Measurements from ENCODE around the gene EXOC6B. TPM values are rescaled to one million over a fixed set of nuclear protein-coding genes. Genes with fewer than 3 reads are reported as not detected.

EXOC6B gene
- total RNA-seq, 4 donors from 2014 or later: 21.0 to 57.7 (median 36.1) TPM

GRCh38 chr2:72129681-72130340 lies 696.0 kb downstream of the EXOC6B start:
- Histone ChIP-seq H3K27ac (no peak overlapping the region), H3K4me3 (no peak overlapping the region), H3K4me1 (peaks cover 0 to 23% (median 5%) of the 10 kb centered on the region in 3 donors), H3K9me3 (no peaks in the 10 kb centered on the region), H3K36me3 (peaks cover 0 to 24% (median 0%) of the 10 kb centered on the region in 3 donors), H3K27me3 (peaks cover 0 to 9% (median 0%) of the 10 kb centered on the region in 4 donors)
- DNase-seq: no peak
- WGBS, 2 donors: 66 to 68% methylated on average over 9 of the region's 9 CpGs
- no peak for TF ChIP-seq POLR2A (IDR thresholded peaks at IDR 0.05)
- TF ChIP-seq CTCF (IDR thresholded peaks at IDR 0.05): no peak
- intact Hi-C loops (cut with DNase I): no loop called here

DNA sequence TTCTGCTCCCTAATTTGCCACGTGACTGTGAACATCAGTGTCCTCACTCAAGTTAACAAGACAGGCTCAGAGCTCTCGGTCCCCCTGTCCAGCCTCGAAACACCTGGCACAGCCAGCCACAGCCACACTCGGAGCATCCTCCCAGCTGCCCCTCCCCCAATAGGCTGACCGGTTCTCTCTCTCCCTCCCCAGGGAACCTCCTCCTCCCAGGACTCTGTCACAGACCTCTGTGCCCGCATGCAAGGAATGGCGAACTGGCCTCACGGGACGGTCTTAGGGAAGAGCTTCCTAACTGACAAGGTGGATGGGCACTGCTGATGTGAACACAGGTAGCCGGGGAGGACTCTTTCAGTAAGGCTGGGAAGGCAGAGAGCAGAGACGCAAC lies 697.0 kb downstream of the EXOC6B start:
- Histone ChIP-seq H3K4me3 (no peak overlapping the region), H3K4me1 (peaks cover 0 to 23% (median 5%) of the 10 kb centered on the region in 3 donors), H3K36me3 (peaks cover 0 to 15% (median 0%) of the 10 kb centered on the region in 3 donors), H3K27me3 (peaks cover 0 to 9% (median 0%) of the 10 kb centered on the region in 4 donors), H3K9me3 (no peaks in the 10 kb centered on the region), H3K27ac (no peak overlapping the region)
- no peak for TF ChIP-seq POLR2A (IDR thresholded peaks at IDR 0.05)
- TF ChIP-seq CTCF (IDR thresholded peaks at IDR 0.05): no peak
- WGBS, 2 donors: 81 to 83% methylated on average over 2 to 8 of the region's 11 CpGs
- intact Hi-C loops (cut with DNase I): no loop called here
- no peak for DNase-seq

DNA sequence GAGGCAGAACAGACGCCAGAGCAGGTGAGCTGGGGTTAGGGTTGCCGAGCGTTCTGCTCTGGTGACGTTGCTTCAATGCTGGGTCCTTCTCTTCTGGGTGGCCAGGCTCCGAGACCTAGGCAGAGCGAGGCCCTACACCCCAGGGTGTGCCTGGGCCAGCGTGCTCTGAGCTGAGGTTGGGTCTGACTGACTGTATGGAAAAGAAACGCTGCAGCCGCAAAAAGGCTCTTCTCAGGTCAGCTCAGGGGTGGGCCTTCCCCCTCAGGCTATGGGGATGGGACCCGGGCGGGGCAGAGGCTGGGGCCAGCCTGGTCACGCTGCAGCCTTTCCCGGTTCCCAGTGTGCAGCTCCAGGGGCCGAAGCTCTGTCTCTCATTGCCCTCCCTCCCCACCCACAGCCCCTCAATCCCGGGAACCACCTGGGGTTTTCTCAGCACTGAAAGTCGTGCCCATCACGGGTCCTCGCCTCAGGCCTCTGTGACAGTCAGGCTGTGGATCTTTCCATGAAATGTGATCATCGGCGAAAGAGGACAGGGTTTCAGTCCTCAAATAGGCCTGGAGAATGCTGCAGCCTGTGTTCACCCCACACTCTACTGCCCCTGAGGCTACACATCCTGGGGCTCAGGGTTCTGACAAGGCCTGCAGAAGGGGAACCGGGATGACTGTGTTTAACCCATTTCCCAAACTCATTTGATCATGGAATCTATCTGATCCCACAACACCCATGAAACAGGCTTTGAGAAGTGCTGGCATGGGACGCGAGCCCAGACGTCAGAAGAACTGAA lies 697.6 kb downstream of the EXOC6B start:
- H3K9me3 ChIP-seq: no peaks in the 10 kb centered on the region
- no peak overlapping the region for H3K4me3 ChIP-seq
- H3K27ac ChIP-seq: no peak overlapping the region
- TF ChIP-seq CTCF (IDR thresholded peaks at IDR 0.05) (no peak), POLR2A (IDR thresholded peaks at IDR 0.05) (no peak)
- DNase-seq: no peak
- H3K27me3 ChIP-seq: peaks cover 0 to 9% (median 0%) of the 10 kb centered on the region in 4 donors
- H3K36me3 ChIP-seq: peaks cover 0 to 9% (median 0%) of the 10 kb centered on the region in 3 donors
- intact Hi-C loops (cut with DNase I): no loop called here
- 73 to 87% methylated on average over 11 to 14 of the region's 24 CpGs for WGBS, 2 donors
- peaks cover 0 to 23% (median 5%) of the 10 kb centered on the region in 3 donors for H3K4me1 ChIP-seq

DNA sequence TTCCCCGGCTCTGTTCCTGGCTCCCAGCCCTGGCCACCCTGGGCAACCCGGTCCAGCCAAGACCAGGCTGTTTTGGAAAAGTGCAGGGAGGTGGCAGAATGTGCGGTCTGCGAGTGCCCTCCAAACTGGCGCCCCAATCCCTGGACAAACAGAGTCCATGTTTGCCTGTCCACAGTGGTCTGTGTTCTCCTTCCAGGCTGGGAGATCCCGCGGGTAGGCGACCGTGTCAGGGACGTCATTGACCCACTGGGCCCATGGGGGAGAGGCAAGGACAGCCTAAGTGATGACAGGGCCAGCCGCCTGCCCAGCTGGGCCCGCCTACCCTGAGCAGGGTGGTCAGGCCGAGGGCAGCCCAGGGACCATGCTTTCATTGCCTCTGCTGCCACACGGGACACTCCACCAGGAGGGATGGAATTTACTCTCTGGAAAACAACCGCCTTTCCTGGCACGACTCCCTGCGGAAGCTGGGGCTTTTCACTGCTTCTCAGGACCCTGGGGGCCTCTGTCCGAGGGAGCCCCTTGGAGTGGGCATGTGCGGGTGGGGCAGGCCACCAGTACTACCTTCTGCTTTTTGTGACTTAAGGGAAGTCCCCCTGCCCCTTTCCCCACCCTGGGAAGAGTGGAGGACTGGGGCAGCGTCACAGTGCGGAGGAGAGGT lies 698.3 kb downstream of the EXOC6B start:
- Histone ChIP-seq H3K4me1 (peaks cover 0 to 23% (median 5%) of the 10 kb centered on the region in 3 donors), H3K36me3 (peaks cover 0 to 2% (median 0%) of the 10 kb centered on the region in 3 donors), H3K9me3 (no peaks in the 10 kb centered on the region), H3K4me3 (no peak overlapping the region), H3K27ac (no peak overlapping the region), H3K27me3 (peaks cover 0 to 9% (median 0%) of the 10 kb centered on the region in 4 donors)
- intact Hi-C loops (cut with DNase I): no loop called here
- WGBS, 2 donors: 73 to 83% methylated on average over 3 to 10 of the region's 21 CpGs
- no peak for TF ChIP-seq CTCF (IDR thresholded peaks at IDR 0.05)
- no peak for TF ChIP-seq POLR2A (IDR thresholded peaks at IDR 0.05)
- no peak for DNase-seq

Data from esophagus squamous epithelium (tissue), 5 donors.